Activated CD4-positive, alpha-beta memory T cell treated with anti-CD3 and anti-CD28 coated beads, Interleukin-2, amount 10 ng/mL, durations not matched to agents 7 days and 5 days (primary cell): ENCODE measurements around the gene FAM13C. TPM values are rescaled to one million over a fixed set of nuclear protein-coding genes. Genes with fewer than 3 reads are reported as not detected.

ENCODE experiments used
- CTCF ChIA-PET: fragments of 350-600 bp; sonication (Branson Sonifier 250); formaldehyde crosslinking; loops from one replicate; lab custom pipeline; 2021; ENCODE audit warnings: antibody characterized with exemption, inconsistent platforms; lab: Charles Lee
- POLR2A ChIA-PET: fragments of 350-600 bp; sonication (Branson Sonifier 250); formaldehyde crosslinking; loops from one replicate; lab custom pipeline; 2021; ENCODE audit warnings: antibody characterized with exemption; lab: Charles Lee
- DNase-seq: peaks from one replicate; pipeline ENCODE4 v3.0.0-alpha.2; 2020
- H3K27ac Mint-ChIP-seq: one replicate; pipeline ENCODE4 v1.8.0; 2021; ENCODE audit warnings: mild to moderate bottlenecking, mixed read lengths
- H3K27me3 Mint-ChIP-seq: one replicate; pipeline ENCODE4 v1.8.0; 2021; ENCODE audit warnings: mixed read lengths
- H3K36me3 Mint-ChIP-seq: one replicate; pipeline ENCODE4 v1.8.0; 2021; ENCODE audit warnings: low read depth, mixed read lengths
- H3K4me1 Mint-ChIP-seq: one replicate; pipeline ENCODE4 v1.8.0; 2021; ENCODE audit warnings: mixed read lengths
- H3K4me3 Mint-ChIP-seq: one replicate; pipeline ENCODE4 v1.8.0; 2021; ENCODE audit warnings: mild to moderate bottlenecking, mixed read lengths
- H3K9me3 Mint-ChIP-seq: one replicate; pipeline ENCODE4 v1.8.0; 2021; ENCODE audit warnings: mixed read lengths
- total RNA-seq, 2 experiments: library from RNA; stranded (reverse); gene quantifications; one replicate each; pipeline ENCODE4 v1.2.3, GENCODE V29; 2021

FAM13C gene
- total RNA-seq, 2 experiments from 2014 or later = not detected

- ChIA-PET CTCF (no interaction called here), POLR2A (no interaction called here)
- Mint-ChIP-seq H3K4me3 (no peak overlapping the region), H3K27me3 (no peaks in the 10 kb centered on the region), H3K4me1 (no peaks in the 10 kb centered on the region), H3K9me3 (no peaks in the 10 kb centered on the region), H3K27ac (no peak overlapping the region), H3K36me3 (no peaks in the 10 kb centered on the region)
- DNase-seq = no peak
These were observed 20.5 kb upstream of the FAM13C start for GRCh38 chr10:59382831-59383295.

GRCh38 chr10:59381687-59382086 lies 19.3 kb upstream of the FAM13C start:
- DNase-seq = no peak
- Mint-ChIP-seq H3K4me3 (no peak overlapping the region), H3K36me3 (no peaks in the 10 kb centered on the region), H3K9me3 (no peaks in the 10 kb centered on the region), H3K27me3 (no peaks in the 10 kb centered on the region), H3K27ac (no peak overlapping the region), H3K4me1 (no peaks in the 10 kb centered on the region)
- POLR2A ChIA-PET = no interaction called here
- CTCF ChIA-PET = no interaction called here

GRCh38 chr10:59376846-59377245 lies 14.5 kb upstream of the FAM13C start:
- ChIA-PET POLR2A (no interaction called here), CTCF (no interaction called here)
- Mint-ChIP-seq H3K27ac (no peak overlapping the region), H3K36me3 (no peaks in the 10 kb centered on the region), H3K4me1 (no peaks in the 10 kb centered on the region), H3K9me3 (no peaks in the 10 kb centered on the region), H3K27me3 (no peaks in the 10 kb centered on the region), H3K4me3 (no peak overlapping the region)
- DNase-seq = no peak

- H3K27me3 Mint-ChIP-seq = no peaks in the 10 kb centered on the region
- H3K36me3 Mint-ChIP-seq = no peaks in the 10 kb centered on the region
- no peaks in the 10 kb centered on the region for H3K4me1 Mint-ChIP-seq
- ChIA-PET CTCF (no interaction called here), POLR2A (no interaction called here)
- no peak for DNase-seq
- H3K9me3 Mint-ChIP-seq = no peaks in the 10 kb centered on the region
- H3K27ac Mint-ChIP-seq = no peak overlapping the region
- H3K4me3 Mint-ChIP-seq = no peak overlapping the region
These were observed 13.6 kb upstream of the FAM13C start for GRCh38 chr10:59375990-59376389.

GRCh38 chr10:59374916-59375315 lies 12.6 kb upstream of the FAM13C start:
- POLR2A ChIA-PET = no interaction called here
- Mint-ChIP-seq H3K27me3 (no peaks in the 10 kb centered on the region), H3K9me3 (no peaks in the 10 kb centered on the region), H3K27ac (no peak overlapping the region), H3K36me3 (no peaks in the 10 kb centered on the region), H3K4me3 (no peak overlapping the region), H3K4me1 (no peaks in the 10 kb centered on the region)
- DNase-seq = no peak
- CTCF ChIA-PET = no interaction called here

GRCh38 chr10:59373071-59373470 lies 10.7 kb upstream of the FAM13C start:
- ChIA-PET CTCF (no interaction called here), POLR2A (no interaction called here)
- Mint-ChIP-seq H3K27me3 (no peaks in the 10 kb centered on the region), H3K4me3 (no peak overlapping the region), H3K9me3 (no peaks in the 10 kb centered on the region), H3K27ac (no peak overlapping the region), H3K36me3 (no peaks in the 10 kb centered on the region), H3K4me1 (no peaks in the 10 kb centered on the region)
- DNase-seq = no peak

GRCh38 chr10:59372543-59372942 lies 10.2 kb upstream of the FAM13C start:
- Mint-ChIP-seq H3K4me3 (no peak overlapping the region), H3K27ac (no peak overlapping the region), H3K4me1 (no peaks in the 10 kb centered on the region), H3K27me3 (no peaks in the 10 kb centered on the region), H3K36me3 (no peaks in the 10 kb centered on the region), H3K9me3 (no peaks in the 10 kb centered on the region)
- CTCF ChIA-PET = no interaction called here
- POLR2A ChIA-PET = no interaction called here
- no peak for DNase-seq

GRCh38 chr10:59366290-59366689 lies 3.9 kb upstream of the FAM13C start:
- Mint-ChIP-seq H3K27ac (no peak overlapping the region), H3K36me3 (no peaks in the 10 kb centered on the region)

GRCh38 chr10:59363446-59363958 lies 1.2 kb upstream of the FAM13C start:
- POLR2A ChIA-PET = no interaction called here
- no peak overlapping the region for H3K4me3 Mint-ChIP-seq
- no peak for DNase-seq
- H3K27ac Mint-ChIP-seq = no peak overlapping the region
- H3K4me1 Mint-ChIP-seq = peaks cover 5% of the 10 kb centered on the region
- peaks cover 25% of the 10 kb centered on the region for H3K27me3 Mint-ChIP-seq
- no peaks in the 10 kb centered on the region for H3K36me3 Mint-ChIP-seq
- CTCF ChIA-PET = no interaction called here
- H3K9me3 Mint-ChIP-seq = no peaks in the 10 kb centered on the region

More at GRCh38 chr10:59366290-59366689, 3.9 kb upstream of the FAM13C start:
- Mint-ChIP-seq H3K4me1 (peaks cover 5% of the 10 kb centered on the region), H3K4me3 (no peak overlapping the region), H3K9me3 (no peaks in the 10 kb centered on the region), H3K27me3 (peaks cover 25% of the 10 kb centered on the region)
- ChIA-PET CTCF (no interaction called here), POLR2A (no interaction called here)
- DNase-seq = no peak

- ChIA-PET CTCF (no interaction called here), POLR2A (no interaction called here)
- Mint-ChIP-seq H3K27me3 (peaks cover 25% of the 10 kb centered on the region), H3K9me3 (no peaks in the 10 kb centered on the region), H3K4me1 (peaks cover 5% of the 10 kb centered on the region), H3K27ac (no peak overlapping the region), H3K4me3 (no peak overlapping the region), H3K36me3 (no peaks in the 10 kb centered on the region)
- no peak for DNase-seq
These were observed 621 bp upstream of the FAM13C start for GRCh38 chr10:59362959-59363381.

- no peak overlapping the region for H3K27ac Mint-ChIP-seq
- peaks cover 25% of the 10 kb centered on the region for H3K27me3 Mint-ChIP-seq
- H3K4me1 Mint-ChIP-seq = peaks cover 5% of the 10 kb centered on the region
- H3K4me3 Mint-ChIP-seq = no peak overlapping the region
- no peak for DNase-seq
- no peaks in the 10 kb centered on the region for H3K36me3 Mint-ChIP-seq
- H3K9me3 Mint-ChIP-seq = no peaks in the 10 kb centered on the region
- CTCF ChIA-PET = no interaction called here
- POLR2A ChIA-PET = no interaction called here
These were observed 646 bp downstream of the FAM13C start for GRCh38 chr10:59361663-59362143.

GRCh38 chr10:59360605-59361405 lies 1.5 kb downstream of the FAM13C start:
- Mint-ChIP-seq H3K9me3 (no peaks in the 10 kb centered on the region), H3K27ac (no peak overlapping the region), H3K27me3 (peaks cover 25% of the 10 kb centered on the region), H3K4me3 (no peak overlapping the region), H3K36me3 (no peaks in the 10 kb centered on the region), H3K4me1 (peaks cover 5% of the 10 kb centered on the region)
- ChIA-PET CTCF (no interaction called here), POLR2A (no interaction called here)
- no peak for DNase-seq

- no peaks in the 10 kb centered on the region for H3K9me3 Mint-ChIP-seq
- H3K27ac Mint-ChIP-seq = no peak overlapping the region
- ChIA-PET CTCF (no interaction called here), POLR2A (no interaction called here)
- no peaks in the 10 kb centered on the region for H3K36me3 Mint-ChIP-seq
- no peak for DNase-seq
- H3K4me3 Mint-ChIP-seq = no peak overlapping the region
- peaks cover 15% of the 10 kb centered on the region for H3K27me3 Mint-ChIP-seq
- H3K4me1 Mint-ChIP-seq = peaks cover 5% of the 10 kb centered on the region
These were observed 3.8 kb downstream of the FAM13C start for GRCh38 chr10:59358576-59358975.

GRCh38 chr10:59354434-59354833 lies 7.9 kb downstream of the FAM13C start:
- H3K4me3 Mint-ChIP-seq = no peak overlapping the region
- H3K27ac Mint-ChIP-seq = no peak overlapping the region
- ChIA-PET POLR2A (no interaction called here), CTCF (no interaction called here)
- H3K4me1 Mint-ChIP-seq = no peaks in the 10 kb centered on the region
- no peaks in the 10 kb centered on the region for H3K27me3 Mint-ChIP-seq
- H3K36me3 Mint-ChIP-seq = no peaks in the 10 kb centered on the region
- no peak for DNase-seq
- no peaks in the 10 kb centered on the region for H3K9me3 Mint-ChIP-seq
